Measurements from ENCODE around the gene ABCF2. TPM values are rescaled to one million over a fixed set of nuclear protein-coding genes. Genes with fewer than 3 reads are reported as not detected.

Gene ABCF2
- total RNA-seq, 2 donors from 2014 or later: 11.9 to 13.5 TPM

- no peaks in the 10 kb centered on the region for H3K36me3 ChIP-seq (replicated peaks in 1 of 2; ENCODE audit: insufficient read depth in 1 of 2, low read depth in 2 of 2)
- intact Hi-C loops (cut with DNase I): no loop called here
- no peaks in the 10 kb centered on the region for H3K9me3 ChIP-seq
- no peaks in the 10 kb centered on the region for H3K27me3 ChIP-seq
- 55 to 65% methylated on average over 9 of the region's 9 CpGs for WGBS, 2 donors
- DNase-seq: no peak
- H3K27ac ChIP-seq: no peak overlapping the region
- TF ChIP-seq POLR2A (IDR thresholded peaks at IDR 0.05) (no peak), CTCF (IDR thresholded peaks at IDR 0.05) (no peak)
- ATAC-seq: no peak
- H3K4me3 ChIP-seq: no peak overlapping the region
- no peaks in the 10 kb centered on the region for H3K4me1 ChIP-seq
Observed at GRCh38 chr7:151207315-151207714, 19.7 kb downstream of the ABCF2 start.

- DNase-seq (no peak), ATAC-seq (no peak)
- WGBS, 2 donors: 50 to 56% methylated on average over 8 to 9 of the region's 9 CpGs
- H3K9me3 ChIP-seq: no peaks in the 10 kb centered on the region
- no peaks in the 10 kb centered on the region for H3K27me3 ChIP-seq
- no peak overlapping the region for H3K4me3 ChIP-seq
- intact Hi-C loops (cut with DNase I): no loop called here
- TF ChIP-seq CTCF (IDR thresholded peaks at IDR 0.05) (no peak), POLR2A (IDR thresholded peaks at IDR 0.05) (no peak)
- no peaks in the 10 kb centered on the region for H3K4me1 ChIP-seq
- no peaks in the 10 kb centered on the region for H3K36me3 ChIP-seq (replicated peaks in 1 of 2; ENCODE audit: insufficient read depth in 1 of 2, low read depth in 2 of 2)
- no peak overlapping the region for H3K27ac ChIP-seq
Observed at GRCh38 chr7:151206914-151207313, 20.1 kb downstream of the ABCF2 start.

GRCh38 chr7:151205730-151206129 is 21.3 kb downstream of the ABCF2 start:
- no peak for DNase-seq
- WGBS, 2 donors: 59 to 66% methylated on average over 6 of the region's 6 CpGs
- Histone ChIP-seq H3K9me3 (no peaks in the 10 kb centered on the region), H3K36me3 (replicated peaks in 1 of 2; ENCODE audit: insufficient read depth in 1 of 2, low read depth in 2 of 2) (no peaks in the 10 kb centered on the region), H3K27ac (no peak overlapping the region), H3K4me3 (no peak overlapping the region), H3K4me1 (no peaks in the 10 kb centered on the region), H3K27me3 (no peaks in the 10 kb centered on the region)
- ATAC-seq: no peak
- TF ChIP-seq CTCF (IDR thresholded peaks at IDR 0.05) (no peak), POLR2A (IDR thresholded peaks at IDR 0.05) (no peak)
- intact Hi-C loops (cut with DNase I): no loop called here

- ATAC-seq (no peak), DNase-seq (peak in 1 of 4 donors; percentile 25)
- Histone ChIP-seq H3K27me3 (no peaks in the 10 kb centered on the region), H3K4me1 (no peaks in the 10 kb centered on the region), H3K36me3 (replicated peaks in 1 of 2; ENCODE audit: insufficient read depth in 1 of 2, low read depth in 2 of 2) (no peaks in the 10 kb centered on the region), H3K27ac (no peak overlapping the region), H3K4me3 (no peak overlapping the region), H3K9me3 (no peaks in the 10 kb centered on the region)
- intact Hi-C loops (cut with DNase I): no loop called here
- TF ChIP-seq POLR2A (IDR thresholded peaks at IDR 0.05) (no peak), CTCF (IDR thresholded peaks at IDR 0.05) (no peak)
- 55 to 70% methylated on average over 17 to 48 of the region's 48 CpGs for WGBS, 2 donors
Observed at GRCh38 chr7:151204383-151205032, 22.5 kb downstream of the ABCF2 start.

- DNase-seq (no peak), ATAC-seq (no peak)
- intact Hi-C loops (cut with DNase I): no loop called here
- H3K4me3 ChIP-seq: no peak overlapping the region
- H3K9me3 ChIP-seq: no peaks in the 10 kb centered on the region
- no peaks in the 10 kb centered on the region for H3K4me1 ChIP-seq
- WGBS, 2 donors: 85 to 88% methylated on average over 9 of the region's 9 CpGs
- H3K36me3 ChIP-seq (replicated peaks in 1 of 2; ENCODE audit: insufficient read depth in 1 of 2, low read depth in 2 of 2): no peaks in the 10 kb centered on the region
- no peaks in the 10 kb centered on the region for H3K27me3 ChIP-seq
- no peak overlapping the region for H3K27ac ChIP-seq
- TF ChIP-seq POLR2A (IDR thresholded peaks at IDR 0.05) (no peak), CTCF (IDR thresholded peaks at IDR 0.05) (no peak)
Observed at GRCh38 chr7:151202836-151203235, 24.2 kb downstream of the ABCF2 start.
